ENCODE results near the gene SERPINC1. TPM values are rescaled to one million over a fixed set of nuclear protein-coding genes. Genes with fewer than 3 reads are reported as not detected.

Gene SERPINC1
- total and polyA plus RNA-seq, 9 of the 15 experiments (the other 6 are each of a cell fraction or from before 2014, with no cell fraction given) = 0.07 to 1.2 (median 0.50) TPM

DNA sequence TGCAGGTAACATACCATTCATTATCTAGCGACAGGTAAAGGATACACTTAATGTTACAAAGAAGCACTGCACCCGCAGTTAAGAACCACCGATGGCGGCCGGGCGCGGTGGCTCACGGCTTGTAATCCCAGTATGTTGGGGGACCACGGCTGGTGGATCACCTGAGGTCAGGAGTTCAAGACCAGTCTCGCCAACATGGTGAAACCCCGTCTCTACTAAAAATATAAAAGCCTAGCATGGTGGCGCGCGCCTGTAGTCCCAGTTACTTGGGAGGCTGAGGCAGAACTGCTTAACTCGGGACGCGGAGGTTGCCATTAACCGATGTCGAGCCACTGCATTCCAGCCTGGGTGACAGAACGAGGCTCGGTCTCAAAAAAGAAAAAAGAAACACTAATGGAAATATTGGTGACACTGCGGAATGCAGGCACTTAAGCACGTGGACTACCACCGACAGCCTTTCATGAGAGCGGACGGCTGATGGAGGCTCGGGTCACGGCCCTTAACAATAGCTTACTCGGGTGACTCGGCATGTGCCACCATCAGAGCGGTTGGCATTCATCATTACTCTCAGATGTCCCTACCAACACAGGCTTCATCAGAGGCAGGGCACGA, 49.9 kb downstream of the SERPINC1 start (continued):
- TF ChIP-seq HNRNPH1 (optimal IDR thresholded peaks at IDR 0.05; ENCODE audit: low read depth, low read length) = no peak
- no peak for TF ChIP-seq HMGN3 (IDR thresholded peaks at IDR 0.05; ENCODE audit: borderline replicate concordance, extremely low read depth, insufficient read length, low read depth, low read length)
- TF ChIP-seq MECOM (CRISPR knock-in tag; IDR thresholded peaks at IDR 0.05) = no peak
- TF ChIP-seq, protein P1, sequence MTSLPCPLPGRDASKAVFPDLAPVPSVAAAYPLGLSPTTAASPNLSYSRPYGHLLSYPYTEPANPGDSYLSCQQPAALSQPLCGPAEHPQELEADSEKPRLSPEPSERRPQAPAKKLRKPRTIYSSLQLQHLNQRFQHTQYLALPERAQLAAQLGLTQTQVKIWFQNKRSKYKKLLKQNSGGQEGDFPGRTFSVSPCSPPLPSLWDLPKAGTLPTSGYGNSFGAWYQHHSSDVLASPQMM (CRISPR knock-in tag; IDR thresholded peaks at IDR 0.05) = 0 out of 2 replicates have a peak, but pooled peaks have one; percentile 21
- no peak for TF ChIP-seq SETDB1 (IDR thresholded peaks at IDR 0.05; ENCODE audit: low read length)
- TF ChIP-seq, protein P2, sequence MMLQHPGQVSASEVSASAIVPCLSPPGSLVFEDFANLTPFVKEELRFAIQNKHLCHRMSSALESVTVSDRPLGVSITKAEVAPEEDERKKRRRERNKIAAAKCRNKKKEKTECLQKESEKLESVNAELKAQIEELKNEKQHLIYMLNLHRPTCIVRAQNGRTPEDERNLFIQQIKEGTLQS (IDR thresholded peaks at IDR 0.05) = no peak
- TF ChIP-seq, protein P2 (CRISPR knock-in tag; conservative IDR thresholded peaks at IDR 0.05) = no peak
- TF ChIP-seq, protein P3, sequence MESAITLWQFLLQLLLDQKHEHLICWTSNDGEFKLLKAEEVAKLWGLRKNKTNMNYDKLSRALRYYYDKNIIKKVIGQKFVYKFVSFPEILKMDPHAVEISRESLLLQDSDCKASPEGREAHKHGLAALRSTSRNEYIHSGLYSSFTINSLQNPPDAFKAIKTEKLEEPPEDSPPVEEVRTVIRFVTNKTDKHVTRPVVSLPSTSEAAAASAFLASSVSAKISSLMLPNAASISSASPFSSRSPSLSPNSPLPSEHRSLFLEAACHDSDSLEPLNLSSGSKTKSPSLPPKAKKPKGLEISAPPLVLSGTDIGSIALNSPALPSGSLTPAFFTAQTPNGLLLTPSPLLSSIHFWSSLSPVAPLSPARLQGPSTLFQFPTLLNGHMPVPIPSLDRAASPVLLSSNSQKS (CRISPR knock-in tag; IDR thresholded peaks at IDR 0.05) = no peak
- TF ChIP-seq CBX3 (IDR thresholded peaks at IDR 0.05; ENCODE audit: borderline replicate concordance in 1 of 2, low read length in 2 of 2) = no peak
- TF ChIP-seq, protein P4, sequence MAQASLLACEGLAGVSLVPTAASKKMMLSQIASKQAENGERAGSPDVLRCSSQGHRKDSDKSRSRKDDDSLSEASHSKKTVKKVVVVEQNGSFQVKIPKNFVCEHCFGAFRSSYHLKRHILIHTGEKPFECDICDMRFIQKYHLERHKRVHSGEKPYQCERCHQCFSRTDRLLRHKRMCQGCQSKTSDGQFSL (CRISPR knock-in tag; IDR thresholded peaks at IDR 0.05) = no peak
- TF ChIP-seq, protein P4 (tag; IDR thresholded peaks at IDR 0.05) = no peak
- TF ChIP-seq ZNF586 (CRISPR knock-in tag; conservative IDR thresholded peaks at IDR 0.05) = no peak
- no peak for TF ChIP-seq ZC3H8 (IDR thresholded peaks at IDR 0.05)
- no peak for TF ChIP-seq SMARCB1 (IDR thresholded peaks at IDR 0.05; ENCODE audit: insufficient read length, low read depth)
- TF ChIP-seq GABPB2 (CRISPR knock-in tag; conservative IDR thresholded peaks at IDR 0.05) = no peak; the same call in 1 of the 2 replicates
- TF ChIP-seq ZBTB7A (IDR thresholded peaks at IDR 0.05; ENCODE audit: borderline replicate concordance, control insufficient read depth, low read depth, low read length) = no peak
- no peak for TF ChIP-seq ZNF133 (CRISPR knock-in tag; IDR thresholded peaks at IDR 0.05)
- no peak for TF ChIP-seq RBBP5 (IDR thresholded peaks at IDR 0.05; ENCODE audit: borderline replicate concordance, insufficient read depth, low read length, poor library complexity, severe bottlenecking)
- no peak for TF ChIP-seq CC2D1A (IDR thresholded peaks at IDR 0.05)
- no peak for TF ChIP-seq ZBTB8A (IDR thresholded peaks at IDR 0.05; ENCODE audit: partially characterized antibody)
- TF ChIP-seq CHD1 (IDR thresholded peaks at IDR 0.05; ENCODE audit: low read length) = peak; percentile 98
- TF ChIP-seq, protein P5, sequence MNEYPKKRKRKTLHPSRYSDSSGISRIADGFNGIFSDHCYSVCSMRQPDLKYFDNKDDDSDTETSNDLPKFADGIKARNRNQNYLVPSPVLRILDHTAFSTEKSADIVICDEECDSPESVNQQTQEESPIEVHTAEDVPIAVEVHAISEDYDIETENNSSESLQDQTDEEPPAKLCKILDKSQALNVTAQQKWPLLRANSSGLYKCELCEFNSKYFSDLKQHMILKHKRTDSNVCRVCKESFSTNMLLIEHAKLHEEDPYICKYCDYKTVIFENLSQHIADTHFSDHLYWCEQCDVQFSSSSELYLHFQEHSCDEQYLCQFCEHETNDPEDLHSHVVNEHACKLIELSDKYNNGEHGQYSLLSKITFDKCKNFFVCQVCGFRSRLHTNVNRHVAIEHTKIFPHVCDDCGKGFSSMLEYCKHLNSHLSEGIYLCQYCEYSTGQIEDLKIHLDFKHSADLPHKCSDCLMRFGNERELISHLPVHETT (CRISPR knock-in tag; conservative IDR thresholded peaks at IDR 0.05 in 1 of 2, IDR thresholded peaks at IDR 0.05 in 1 of 2) = no peak

Measured in K562 (cell line).